Caco-2 (cell line): ENCODE data around the gene DOCK9. TPM values are rescaled to one million over a fixed set of nuclear protein-coding genes. Genes with fewer than 3 reads are reported as not detected.
"Not testable (repeated sequence)": the region's sequence is repeated elsewhere in the genome, so short reads cannot be mapped to it uniquely, and the experiment has no call there.

Source experiments
- BruUV-seq: library from RNA; stranded (reverse); fragments of 400-500 nt; replicated peaks from 2 replicates; lab custom pipeline; 2021; lab: Mats Ljungman, UMichigan
- CTCF ChIA-PET: fragments of 300-600 bp; sonication (Branson Sonifier 250); formaldehyde crosslinking; loops from one replicate; lab custom pipeline; 2022; ENCODE audit warnings: antibody characterized with exemption; lab: Charles Lee
- POLR2A ChIA-PET: fragments of 300-600 bp; sonication (Branson Sonifier 250); formaldehyde crosslinking; loops from one replicate; lab custom pipeline; 2022; ENCODE audit warnings: antibody characterized with exemption; lab: Charles Lee
- DNase-seq, 2 experiments: peaks; one replicate each; pipeline versions ENCODE4 v3.0.0 to v3.0.0-alpha.2; 2020 to 2022
- H3K27me3 ChIP-seq: replicated peaks from 2 replicates; pipeline ENCODE4 v1.6.0; 2011; ENCODE audit warnings: low read length; ENCODE audit not compliant: control insufficient read depth, insufficient read depth
- H3K36me3 ChIP-seq: 2 replicates; pipeline ENCODE4 v1.5.1; 2011; ENCODE audit warnings: low read length; ENCODE audit not compliant: control insufficient read depth, insufficient read depth
- H3K4me1 ChIP-seq: fragments of 250-450 bp; sonication (Bioruptor Pico); 2 replicates; pipeline ENCODE4 v1.5.1; 2020; ENCODE audit warnings: mild to moderate bottlenecking
- H3K4me3 ChIP-seq: 2 replicates; pipeline ENCODE4 v1.5.1; 2011; ENCODE audit warnings: low read depth, mild to moderate bottlenecking, control low read depth, low read length
- H3K9me3 ChIP-seq: fragments of 250-450 bp; sonication (Bioruptor Pico); 2 replicates; pipeline ENCODE4 v1.5.1; 2020; ENCODE audit warnings: mild to moderate bottlenecking, moderate library complexity
- H3K27ac Mint-ChIP-seq: one replicate; pipeline ENCODE4 v1.8.0; 2022; ENCODE audit warnings: mixed read lengths; ENCODE audit not compliant: unreplicated experiment
- H3K27me3 Mint-ChIP-seq: one replicate; pipeline ENCODE4 v1.8.0; 2022; ENCODE audit warnings: mixed read lengths; ENCODE audit not compliant: insufficient read depth, unreplicated experiment
- H3K36me3 Mint-ChIP-seq: one replicate; pipeline ENCODE4 v1.8.0; 2022; ENCODE audit warnings: mild to moderate bottlenecking, mixed read lengths; ENCODE audit not compliant: insufficient read depth, unreplicated experiment
- H3K4me1 Mint-ChIP-seq: one replicate; pipeline ENCODE4 v1.8.0; 2022; ENCODE audit warnings: low read depth, mixed read lengths; ENCODE audit not compliant: unreplicated experiment
- H3K4me3 Mint-ChIP-seq: one replicate; pipeline ENCODE4 v1.8.0; 2022; ENCODE audit warnings: mild to moderate bottlenecking, moderate library complexity, mixed read lengths; ENCODE audit not compliant: unreplicated experiment
- H3K9me3 Mint-ChIP-seq: one replicate; pipeline ENCODE4 v1.8.0; 2022; ENCODE audit warnings: mixed read lengths; ENCODE audit not compliant: unreplicated experiment
- CTCF ChIP-seq, 2 experiments: fragments of 200-600 bp in 1 of 2; IDR thresholded peaks; 1 replicate in 1 of 2; 2 replicates in 1 of 2; pipeline versions ENCODE4 v1.5.1 to v1.8.0; 2011 to 2022; ENCODE audit warnings: antibody characterized with exemption in 1 of 2, control low read depth in 1 of 2, inconsistent platforms in 1 of 2, low read depth in 1 of 2, low read length in 1 of 2, mild to moderate bottlenecking in 1 of 2, moderate library complexity in 1 of 2; ENCODE audit not compliant: insufficient read depth in 1 of 2, severe bottlenecking in 1 of 2, unreplicated experiment in 1 of 2
- intact Hi-C: fragments of 100-400 bp; cut with micrococcal nuclease; formaldehyde crosslinking; loops from one replicate; pipeline ENCODE4 v1.10.0; 2022; ENCODE audit not compliant: unreplicated experiment
- total RNA-seq: library from RNA; stranded (reverse); gene quantifications from 2 replicates; pipeline ENCODE4 v1.2.3, GENCODE V29; 2022

DOCK9 gene
- total RNA-seq, 1 experiment from 2014 or later = 260 TPM

GRCh38 chr13:98819382-98820010, 158.4 kb downstream of the DOCK9 start:
- H3K36me3 Mint-ChIP-seq = peaks cover 50% of the 10 kb centered on the region
- Histone ChIP-seq H3K4me3 (no peak overlapping the region), H3K9me3 (no peaks in the 10 kb centered on the region), H3K27me3 (no peaks in the 10 kb centered on the region), H3K4me1 (peaks cover 31% of the 10 kb centered on the region), H3K36me3 (no peaks in the 10 kb centered on the region; the same call in 1 of the 2 replicates)
- no peak for DNase-seq
- no peaks in the 10 kb centered on the region for H3K9me3 Mint-ChIP-seq
- CTCF ChIA-PET = no interaction called here
- no peak overlapping the region for H3K27ac Mint-ChIP-seq
- no peaks in the 10 kb centered on the region for H3K27me3 Mint-ChIP-seq
- no peak overlapping the region for H3K4me3 Mint-ChIP-seq
- BruUV-seq = no TSS peak
- TF ChIP-seq CTCF (IDR thresholded peaks at IDR 0.05; ENCODE audit: insufficient read depth in 1 of 2, low read depth in 1 of 2, low read length in 1 of 2, severe bottlenecking in 1 of 2, unreplicated experiment in 1 of 2) = no peak
- intact Hi-C loops = no loop called here
- POLR2A ChIA-PET = no interaction called here
- H3K4me1 Mint-ChIP-seq = peaks cover 17% of the 10 kb centered on the region

GRCh38 chr13:98816406-98816805, 161.5 kb downstream of the DOCK9 start:
- Histone ChIP-seq H3K36me3 (no peaks in the 10 kb centered on the region; the same call in 1 of the 2 replicates), H3K4me1 (peaks cover 18% of the 10 kb centered on the region), H3K4me3 (no peak overlapping the region), H3K9me3 (no peaks in the 10 kb centered on the region), H3K27me3 (no peaks in the 10 kb centered on the region)
- Mint-ChIP-seq H3K27me3 (no peaks in the 10 kb centered on the region), H3K4me3 (no peak overlapping the region), H3K27ac (no peak overlapping the region), H3K4me1 (peaks cover 5% of the 10 kb centered on the region), H3K36me3 (peaks cover 31% of the 10 kb centered on the region), H3K9me3 (no peaks in the 10 kb centered on the region)
- TF ChIP-seq CTCF (IDR thresholded peaks at IDR 0.05; ENCODE audit: insufficient read depth in 1 of 2, low read depth in 1 of 2, low read length in 1 of 2, severe bottlenecking in 1 of 2, unreplicated experiment in 1 of 2) = no peak
- ChIA-PET POLR2A (no interaction called here), CTCF (no interaction called here)
- DNase-seq = no peak
- BruUV-seq = no TSS peak
- intact Hi-C loops = no loop called here

- no peaks in the 10 kb centered on the region for H3K9me3 ChIP-seq
- Mint-ChIP-seq H3K4me3 (no peak overlapping the region), H3K9me3 (no peaks in the 10 kb centered on the region), H3K27me3 (no peaks in the 10 kb centered on the region), H3K27ac (no peak overlapping the region), H3K4me1 (no peaks in the 10 kb centered on the region), H3K36me3 (peaks cover 47% of the 10 kb centered on the region)
- BruUV-seq = no TSS peak
- intact Hi-C loops = no loop called here
- no peaks in the 10 kb centered on the region for H3K27me3 ChIP-seq
- H3K4me1 ChIP-seq = peaks cover 4% of the 10 kb centered on the region
- POLR2A ChIA-PET = no interaction called here
- H3K4me3 ChIP-seq = no peak overlapping the region
- H3K36me3 ChIP-seq = no peaks in the 10 kb centered on the region; the same call in 1 of the 2 replicates
- CTCF ChIA-PET = no interaction called here
- no peak for DNase-seq
- TF ChIP-seq CTCF (IDR thresholded peaks at IDR 0.05; ENCODE audit: insufficient read depth in 1 of 2, low read depth in 1 of 2, low read length in 1 of 2, severe bottlenecking in 1 of 2, unreplicated experiment in 1 of 2) = no peak
These were observed 163.9 kb downstream of the DOCK9 start for GRCh38 chr13:98813993-98814392.

- H3K27ac Mint-ChIP-seq, H3K36me3 ChIP-seq, H3K9me3 Mint-ChIP-seq, H3K4me1 ChIP-seq, H3K4me1 Mint-ChIP-seq, intact Hi-C loops, H3K9me3 ChIP-seq, DNase-seq, H3K27me3 Mint-ChIP-seq, CTCF ChIA-PET, H3K4me3 ChIP-seq, H3K4me3 Mint-ChIP-seq, H3K27me3 ChIP-seq, POLR2A ChIA-PET: not testable (repeated sequence)
- peaks cover 58% of the 10 kb centered on the region for H3K36me3 Mint-ChIP-seq
- TSS peak; percentile 80 for BruUV-seq
These were observed 165.6 kb downstream of the DOCK9 start for GRCh38 chr13:98812186-98812790.
